Daoy (cell line): ENCODE data around the gene NHSL2. TPM values are rescaled to one million over a fixed set of nuclear protein-coding genes. Genes with fewer than 3 reads are reported as not detected.
"Not testable (repeated sequence)": the region's sequence is repeated elsewhere in the genome, so short reads cannot be mapped to it uniquely, and the experiment has no call there.

ENCODE experiments used
- DNase-seq: peaks from one replicate; pipeline ENCODE4 v3.0.0-alpha.2; 2015; ENCODE audit warnings: low read depth
- total RNA-seq: library from RNA; depleted of rRNA; stranded (reverse); fragments of >200 nt; shearing (Covaris generic); gene quantifications from 2 replicates; pipeline ENCODE4 v1.2.3, GENCODE V29; 2014

Gene NHSL2
- total RNA-seq, 1 experiment from 2014 or later = 1.4 TPM

DNA sequence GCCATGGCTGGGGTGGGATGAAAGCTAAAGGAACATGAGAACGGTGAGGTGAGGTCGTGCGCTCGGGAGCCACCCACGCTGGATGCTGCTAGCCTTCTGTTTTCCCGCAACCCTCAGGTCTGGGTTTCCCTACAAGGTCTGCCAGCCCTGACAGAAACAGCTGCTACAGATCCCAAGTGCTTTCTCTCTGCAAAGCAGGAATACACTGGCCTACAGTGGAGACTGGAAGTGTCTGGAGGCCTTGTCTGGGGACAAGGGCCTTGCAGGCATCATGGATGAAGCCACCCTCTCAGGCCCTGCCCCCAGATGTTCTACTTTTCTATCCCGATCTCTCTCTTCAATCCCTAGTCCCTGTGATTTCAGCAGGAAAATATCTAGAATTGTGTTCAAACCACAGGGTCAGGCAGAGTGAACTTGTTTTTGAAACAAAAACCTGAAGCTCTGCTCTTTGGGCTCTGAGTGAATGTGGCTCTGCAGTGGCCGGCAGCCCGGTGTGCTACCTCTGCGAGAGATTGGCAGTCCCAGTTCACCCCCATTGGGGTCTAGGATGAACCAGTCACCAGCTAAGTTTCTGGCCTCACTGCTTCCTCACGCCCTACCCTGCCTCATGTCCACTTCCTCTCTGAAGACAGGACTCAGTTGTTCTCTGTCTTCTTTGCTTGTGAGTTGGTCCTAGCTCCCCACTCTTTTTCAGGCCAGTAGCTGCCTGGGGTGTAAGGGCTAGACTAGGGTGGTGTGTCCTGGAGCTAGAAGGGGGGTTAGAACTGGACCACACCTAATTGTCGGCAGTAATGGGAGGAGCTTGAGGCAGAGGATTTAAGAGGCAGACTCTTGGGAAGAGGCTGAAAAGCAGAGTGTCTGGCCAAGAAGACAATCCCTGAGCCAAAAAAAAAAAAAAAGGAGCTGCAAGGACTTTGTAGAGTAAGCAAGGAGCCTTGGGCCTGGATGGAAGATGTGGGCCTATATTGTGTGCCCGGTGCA is 131.5 kb downstream of the NHSL2 start:
- DNase-seq = no peak

DNA sequence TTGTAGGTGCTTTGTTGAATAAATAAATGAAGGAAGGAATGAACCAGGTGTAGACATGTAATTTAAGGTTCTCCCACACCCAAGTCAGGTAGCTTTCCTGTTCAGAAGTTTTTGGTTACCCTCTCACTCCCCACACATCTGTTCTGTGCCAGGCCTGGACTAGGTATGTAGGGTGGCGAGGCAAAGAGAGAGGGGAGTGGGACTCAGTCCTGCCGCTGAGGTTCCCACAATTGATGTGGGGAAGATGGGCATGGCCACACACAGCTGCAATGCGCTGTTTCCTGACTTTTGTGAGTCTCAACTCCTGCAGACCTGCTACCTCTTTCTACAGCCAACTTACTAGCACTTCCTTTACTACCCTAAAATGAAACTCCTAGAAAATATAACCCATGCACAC is 132.2 kb downstream of the NHSL2 start:
- no peak for DNase-seq

DNA sequence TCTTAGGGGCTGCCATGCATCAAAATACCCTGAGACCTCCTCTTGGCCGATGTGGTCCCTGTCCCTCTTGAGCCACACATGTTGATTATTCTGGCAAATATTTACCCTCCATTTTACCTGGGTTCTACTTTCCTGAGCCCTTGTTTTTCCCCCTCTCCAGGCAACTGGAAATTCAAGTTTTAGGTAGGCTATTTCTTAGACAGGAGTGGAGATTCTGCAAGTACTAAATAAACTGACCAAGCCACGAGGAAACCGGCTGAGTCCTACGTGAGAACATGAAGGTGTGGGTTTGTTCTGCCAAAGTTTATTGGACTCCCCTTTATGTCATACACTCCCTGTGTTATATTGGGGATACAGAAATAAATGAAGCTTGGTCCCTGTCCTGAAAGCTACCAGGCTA is 133.0 kb downstream of the NHSL2 start:
- DNase-seq = no peak

DNA sequence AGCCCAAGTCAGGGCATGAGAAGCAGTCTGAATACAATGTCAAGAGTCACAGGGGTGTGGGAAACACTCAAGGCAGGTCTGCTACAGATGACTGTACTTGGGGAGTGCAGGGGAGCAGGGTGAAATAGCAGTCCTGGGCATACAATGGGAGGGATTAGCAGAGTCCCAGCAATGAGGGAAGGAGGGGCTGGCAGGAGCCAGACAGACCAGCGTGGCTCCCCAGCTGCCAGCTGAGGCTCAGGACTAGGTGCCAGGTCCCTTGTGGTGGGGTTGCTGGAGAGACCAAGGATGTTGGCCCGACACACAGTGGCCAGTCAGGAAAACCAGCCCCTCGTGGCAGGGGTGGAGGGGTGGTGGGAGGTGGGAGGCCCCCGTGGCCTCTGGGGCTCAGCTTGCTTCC is 134.5 kb downstream of the NHSL2 start:
- DNase-seq = no peak

DNA sequence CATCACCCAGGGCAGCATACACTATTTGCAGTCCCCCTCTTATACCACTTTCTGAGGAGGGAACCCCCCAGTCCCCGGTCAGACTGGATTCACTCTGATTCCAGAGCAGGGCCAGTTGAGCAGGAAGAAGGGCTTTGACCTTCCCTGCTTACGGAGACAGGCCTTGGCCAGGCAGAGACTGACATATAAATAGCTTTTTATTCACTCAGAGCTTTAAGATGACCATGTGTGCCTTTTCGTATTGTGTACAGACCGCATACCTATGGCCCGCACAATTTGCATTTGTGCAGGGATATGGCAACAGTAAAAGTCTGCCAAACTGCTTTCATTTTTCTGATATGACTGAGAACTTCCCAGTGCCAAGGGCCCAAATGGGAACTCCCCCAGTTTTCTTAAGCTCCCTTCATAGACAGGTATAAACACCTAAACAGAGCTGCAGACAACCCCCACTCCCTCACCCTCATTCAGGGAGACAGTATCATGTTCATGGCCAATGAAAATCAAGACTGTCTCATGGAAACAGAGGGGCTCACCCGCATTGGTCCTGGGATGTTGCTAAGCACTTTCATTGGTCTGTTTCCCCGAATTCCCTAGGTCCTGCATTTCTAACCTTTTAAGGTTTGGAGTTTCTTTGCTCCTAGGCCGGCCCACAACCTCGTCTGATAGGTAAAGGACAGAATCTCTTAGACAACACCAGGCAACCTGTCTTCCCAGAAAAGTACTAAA is 135.1 kb downstream of the NHSL2 start:
- no peak for DNase-seq

DNA sequence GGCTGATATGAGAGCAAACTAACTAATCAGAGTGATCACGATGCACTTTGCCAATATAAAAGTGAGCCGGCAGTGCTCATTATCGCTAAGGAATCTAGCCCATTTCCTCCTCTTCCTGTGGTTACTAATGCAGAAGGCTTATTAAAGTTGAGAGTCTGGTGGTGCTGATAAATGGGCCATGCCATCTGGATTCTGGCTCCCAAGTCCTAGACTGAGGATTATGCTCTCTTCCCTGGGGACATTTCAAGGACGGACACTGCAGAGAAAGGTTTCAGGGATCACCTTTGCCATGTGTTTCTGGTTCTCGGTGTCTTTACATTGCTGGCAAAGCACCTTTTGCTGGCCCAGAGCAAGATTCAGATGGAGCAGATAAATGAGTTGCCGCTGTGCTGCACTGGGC is 135.8 kb downstream of the NHSL2 start:
- DNase-seq = no peak

DNA sequence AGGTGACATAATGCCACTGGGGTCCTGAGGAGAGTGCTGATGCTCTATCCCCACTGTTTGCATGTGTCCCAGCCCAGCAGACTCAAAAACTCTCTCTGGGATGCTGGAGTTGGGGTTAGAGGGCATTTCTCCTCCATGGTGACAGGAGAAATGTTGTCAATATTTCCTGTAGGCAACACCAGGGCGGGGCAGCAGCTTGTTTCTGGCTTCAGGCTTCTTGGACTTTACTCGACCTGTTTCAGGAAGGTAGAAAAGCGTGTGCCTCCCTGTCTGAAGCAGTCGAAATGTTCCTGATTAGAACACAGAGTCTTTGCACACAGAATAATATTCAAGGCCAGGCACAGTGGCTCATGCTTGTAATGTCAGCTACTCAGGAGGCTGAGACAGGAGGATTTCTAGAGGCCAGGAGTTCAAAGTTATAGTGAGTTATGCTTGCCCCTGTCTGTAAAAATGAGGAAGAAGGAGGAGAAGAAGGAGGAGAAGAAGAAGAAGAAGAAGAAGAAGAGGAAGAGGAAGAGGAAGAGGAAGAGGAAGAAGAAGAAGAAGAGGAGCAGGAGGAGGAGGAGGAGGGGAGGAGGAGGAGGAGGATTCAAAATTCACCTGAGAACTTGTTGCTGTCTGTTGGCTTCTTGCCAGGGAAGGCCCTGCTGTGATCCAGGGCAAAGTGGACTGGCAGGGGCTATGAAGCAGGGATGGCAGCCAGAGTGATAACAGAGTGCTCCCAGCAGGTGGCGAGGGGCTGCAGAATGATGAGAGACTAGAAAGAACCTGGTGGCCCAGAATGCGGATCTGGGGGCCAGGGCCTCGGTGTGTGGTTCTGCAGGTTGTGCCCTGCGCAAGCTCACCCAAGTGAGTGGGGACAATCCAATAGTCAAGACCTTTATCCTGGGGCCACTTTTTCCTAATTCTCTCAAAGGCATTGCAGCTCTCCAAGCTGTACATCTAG is 138.1 kb downstream of the NHSL2 start:
- DNase-seq = no peak

DNA sequence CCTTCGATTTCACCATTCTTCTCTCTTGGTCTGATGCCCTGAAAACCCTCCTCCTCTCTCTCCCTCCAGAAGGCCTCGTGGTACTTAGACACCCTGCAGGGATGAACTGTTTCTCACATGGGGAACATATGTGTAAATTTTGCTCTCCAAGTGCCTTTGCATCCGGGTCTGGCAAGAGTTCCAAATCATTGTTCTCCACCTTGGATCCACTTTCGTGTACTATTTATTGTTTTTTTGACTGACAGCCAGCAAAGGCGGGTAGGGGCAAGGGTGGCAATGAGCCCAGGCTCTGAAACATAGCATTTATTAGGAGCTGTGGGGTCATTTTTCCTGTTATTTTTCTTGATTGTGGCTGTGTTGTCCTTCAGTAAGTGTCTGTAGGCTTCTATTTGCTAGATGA is 139.4 kb downstream of the NHSL2 start:
- DNase-seq = no peak

DNA sequence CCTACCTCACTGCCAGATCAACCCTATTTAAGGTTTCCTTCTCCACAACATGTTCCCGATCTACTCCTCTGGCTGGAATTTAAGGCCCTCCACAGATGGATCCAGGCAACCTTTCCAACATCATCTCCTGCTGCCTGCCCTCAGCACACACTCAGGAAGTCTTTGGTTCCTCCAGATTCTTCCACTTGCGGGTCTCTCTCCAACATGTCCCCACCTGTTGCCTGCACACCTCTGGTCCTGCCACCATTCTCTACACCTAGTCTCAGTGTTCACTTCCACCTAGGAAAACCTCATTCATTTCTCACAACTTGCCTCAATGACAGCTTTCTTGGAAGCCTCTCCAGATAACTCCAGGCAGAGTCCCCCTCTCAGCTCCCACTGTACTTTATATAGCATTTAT is 140.9 kb downstream of the NHSL2 start:
- no peak for DNase-seq

DNA sequence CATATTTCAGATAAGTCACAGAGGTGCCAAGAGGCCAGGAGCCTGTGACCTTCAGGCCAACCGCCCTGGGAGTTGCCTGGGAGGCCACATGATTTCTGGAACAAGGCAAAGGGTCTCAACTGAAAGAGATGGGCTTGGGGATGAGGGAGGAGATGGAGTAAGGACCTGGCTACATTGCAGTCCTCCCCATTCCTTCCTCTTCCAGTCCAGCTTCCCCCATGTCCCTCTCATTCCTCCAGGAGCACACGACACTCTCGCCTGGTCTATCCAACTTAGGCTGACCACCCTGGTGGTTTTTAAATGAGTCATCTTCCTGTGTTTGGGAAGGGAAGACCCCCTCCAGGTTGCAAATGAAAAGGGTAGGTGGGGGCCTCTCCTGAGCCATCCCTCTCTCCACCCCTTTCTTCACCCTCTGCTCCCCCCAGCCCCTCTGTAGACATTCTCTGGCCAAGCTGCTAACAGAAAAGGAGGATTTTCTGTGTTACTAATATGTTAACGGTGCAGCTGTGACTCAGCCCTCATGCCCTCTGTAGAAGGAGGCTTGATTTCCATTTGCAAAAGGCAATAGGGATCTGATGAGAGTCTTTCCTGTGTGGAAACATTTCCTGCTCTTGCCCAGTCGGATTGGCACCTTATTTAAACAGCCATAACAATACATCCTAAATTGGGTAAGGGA is 141.9 kb downstream of the NHSL2 start:
- DNase-seq = peak; percentile 25

DNA sequence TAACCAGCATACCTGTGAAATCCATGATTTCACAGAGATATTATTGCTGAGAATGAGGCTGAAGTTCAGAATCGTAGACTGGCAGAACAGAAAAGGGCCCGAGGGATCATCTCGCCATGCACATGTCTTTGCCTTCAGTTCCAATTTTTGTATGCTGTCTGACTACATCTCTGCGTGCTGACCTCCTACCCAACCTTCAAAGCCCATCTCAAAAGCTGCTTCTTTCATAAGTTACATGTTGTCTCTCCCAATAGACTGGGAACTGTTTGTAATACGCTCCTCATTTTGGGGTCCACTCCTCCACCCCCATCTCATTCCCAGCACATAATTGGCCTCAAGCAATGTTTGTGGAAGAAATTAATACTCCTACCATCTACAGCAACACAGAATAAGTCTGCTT is 142.9 kb downstream of the NHSL2 start:
- no peak for DNase-seq

DNA sequence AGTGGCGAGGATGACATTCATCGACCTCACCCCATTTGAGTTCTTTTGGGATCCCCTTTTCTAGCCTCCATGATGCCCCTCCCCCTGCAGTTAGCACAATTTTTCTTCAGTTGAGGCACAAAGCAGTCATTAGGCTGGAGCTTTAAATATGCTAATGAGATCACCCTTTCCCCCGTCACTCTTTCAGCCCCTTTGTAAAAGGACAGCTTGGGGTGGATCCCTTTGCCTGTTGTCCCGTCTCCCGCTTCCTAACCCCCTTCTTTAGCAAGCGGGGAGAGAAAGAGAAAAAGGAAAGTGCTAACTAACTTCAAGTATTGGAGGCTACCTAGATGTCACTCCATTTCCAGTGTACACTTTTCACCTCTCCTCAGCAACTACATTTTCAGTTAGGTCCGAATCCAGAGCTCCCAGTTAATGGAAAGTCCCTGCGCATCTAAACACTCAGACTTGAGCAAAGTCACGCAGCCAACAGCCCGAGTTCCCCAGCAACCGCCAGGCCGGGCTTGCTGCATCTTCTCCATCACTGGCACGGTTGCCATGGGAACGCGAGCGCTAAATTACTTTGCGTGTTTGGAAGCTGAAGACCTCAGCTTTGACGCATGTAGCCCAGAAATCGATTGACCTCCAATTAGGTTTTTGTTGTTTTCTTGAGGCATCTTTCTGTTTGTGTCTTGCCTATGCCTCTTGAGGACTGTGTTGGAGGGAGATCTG is 144.3 kb downstream of the NHSL2 start:
- no peak for DNase-seq

DNA sequence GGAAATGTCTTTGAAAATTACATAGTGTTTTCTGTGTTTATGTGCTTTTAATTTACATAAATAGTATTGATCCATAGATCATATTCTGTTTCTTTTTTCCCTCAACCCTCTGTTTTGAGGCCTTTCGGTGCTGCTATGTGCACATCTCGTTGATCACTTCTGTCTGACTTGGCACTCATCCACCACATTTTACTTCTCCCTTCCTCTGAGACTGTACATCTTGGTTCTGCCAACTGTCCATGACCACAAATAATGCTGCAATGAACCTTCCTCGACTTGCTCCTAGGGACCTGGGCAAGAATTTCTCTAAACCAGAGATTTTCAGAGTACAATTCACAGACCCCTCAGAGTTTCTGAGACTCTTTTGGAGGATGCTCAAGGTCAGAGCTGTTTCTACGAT is 146.7 kb downstream of the NHSL2 start:
- DNase-seq = no peak

DNA sequence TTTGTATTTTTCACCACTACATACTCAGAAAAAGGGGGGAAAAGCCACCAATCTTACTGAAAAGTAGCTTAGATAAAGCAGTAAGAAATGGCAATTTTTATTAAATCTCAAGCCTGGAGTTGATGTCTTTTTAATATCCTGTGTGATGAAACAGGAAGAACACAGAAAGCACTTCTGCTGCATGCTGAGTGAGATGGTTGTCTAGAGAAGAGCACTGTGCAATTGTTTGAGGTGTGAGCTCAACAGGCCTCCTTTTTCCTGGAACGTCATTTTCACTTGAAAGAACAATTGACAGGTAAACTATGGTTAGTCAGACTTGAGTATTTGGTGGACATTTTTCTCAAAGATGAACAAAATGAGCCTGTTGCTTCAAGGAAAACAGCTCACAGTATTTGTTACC is 147.2 kb downstream of the NHSL2 start:
- no peak for DNase-seq

DNA sequence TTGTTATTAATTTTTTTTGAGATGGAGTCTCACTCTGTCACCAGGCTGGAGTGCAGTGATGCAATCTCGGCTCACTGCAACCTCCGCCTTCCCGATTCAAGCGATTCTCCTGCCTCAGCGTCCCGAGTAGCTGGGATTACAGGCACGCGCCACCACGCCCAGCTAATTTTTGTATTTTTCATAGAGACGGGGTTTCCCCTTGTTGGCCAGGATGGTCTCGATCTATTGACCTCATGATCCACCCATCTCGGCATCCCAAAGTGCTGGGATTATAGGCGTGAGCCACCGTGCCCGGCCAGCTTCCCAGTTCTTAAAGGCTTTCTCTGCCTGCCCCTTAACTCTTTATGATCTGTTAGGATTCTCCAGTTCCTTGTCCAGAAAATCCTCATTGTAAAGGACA is 147.7 kb downstream of the NHSL2 start:
- not testable (repeated sequence) for DNase-seq

DNA sequence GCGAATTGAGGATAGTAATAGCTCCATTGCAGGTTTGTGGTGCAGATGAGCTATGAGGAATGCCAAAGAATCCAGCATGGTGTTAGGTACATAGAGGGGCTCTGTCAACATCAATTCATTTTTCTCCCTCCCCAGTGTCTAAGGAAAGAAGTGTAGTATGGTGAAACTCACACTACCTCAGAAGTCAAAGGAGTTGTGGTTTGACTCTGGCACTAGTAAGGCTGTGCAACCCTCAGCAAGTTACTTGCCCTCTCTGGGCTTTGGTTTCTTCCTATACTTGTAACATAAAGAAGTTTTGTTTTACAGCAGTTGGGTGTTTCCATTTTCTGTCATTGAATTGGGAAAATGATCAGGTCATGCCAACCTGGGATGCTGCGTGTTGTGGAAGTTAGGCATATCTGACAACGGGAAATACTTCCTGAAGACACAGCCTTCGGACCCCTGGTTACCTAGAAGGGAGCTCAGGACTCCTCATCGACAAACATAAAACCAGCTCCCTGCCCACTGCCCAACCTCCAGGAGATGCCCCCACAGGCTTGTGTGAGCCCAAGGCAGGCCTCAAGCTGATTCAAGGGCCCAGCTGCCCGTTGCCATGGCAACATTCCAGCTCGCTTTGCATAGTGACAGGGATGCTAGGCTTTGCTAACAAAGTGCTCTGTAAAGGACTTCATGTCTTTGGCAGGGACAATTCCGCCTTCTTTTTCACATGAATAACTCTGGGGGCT is 149.7 kb downstream of the NHSL2 start:
- DNase-seq = no peak

DNA sequence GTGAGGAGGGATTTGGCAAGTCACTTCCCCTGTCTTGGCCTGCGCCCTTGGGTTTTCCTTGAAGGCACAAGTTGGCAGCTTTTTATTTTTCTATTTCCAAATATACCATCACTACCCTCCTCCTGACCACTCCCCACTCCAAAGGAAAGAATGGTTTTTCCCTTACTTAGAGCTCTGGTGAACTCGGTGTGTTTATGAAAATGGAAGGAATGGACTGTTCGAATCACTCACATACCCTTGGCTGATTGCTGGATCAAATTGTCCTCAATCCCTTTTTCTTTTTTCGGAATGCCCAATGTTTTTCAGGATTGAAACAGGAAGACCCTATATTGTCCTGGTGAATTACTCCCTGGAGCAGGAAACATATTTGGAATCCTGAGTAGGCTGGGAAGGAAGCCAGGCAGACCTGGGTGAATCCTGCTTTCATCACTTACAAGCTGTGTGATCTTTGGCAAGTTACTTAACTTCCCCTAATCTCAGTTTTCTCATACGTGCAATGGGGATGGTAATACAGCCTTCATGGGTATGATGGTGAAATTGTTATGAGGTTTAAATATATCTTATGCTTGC is 150.4 kb downstream of the NHSL2 start:
- no peak for DNase-seq

DNA sequence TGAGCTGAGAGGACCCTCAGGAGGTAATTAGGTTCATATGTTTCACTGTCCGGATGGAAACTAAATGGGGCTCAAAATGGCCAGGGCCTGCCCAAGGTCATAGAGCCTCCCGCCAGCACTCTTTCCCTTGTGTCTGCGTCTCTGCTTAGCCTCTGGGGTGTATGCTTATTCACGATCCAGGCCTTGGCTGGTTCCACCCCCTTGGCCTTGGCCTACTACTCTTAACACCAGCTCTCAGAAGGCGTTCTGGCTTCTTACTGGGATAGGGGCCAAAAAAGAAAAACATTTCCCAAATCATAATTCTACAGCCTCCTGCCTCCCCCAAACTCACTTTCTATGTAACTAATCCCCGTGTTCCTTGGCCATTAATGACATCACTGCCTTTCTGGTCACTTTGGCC is 152.3 kb downstream of the NHSL2 start:
- no peak for DNase-seq

DNA sequence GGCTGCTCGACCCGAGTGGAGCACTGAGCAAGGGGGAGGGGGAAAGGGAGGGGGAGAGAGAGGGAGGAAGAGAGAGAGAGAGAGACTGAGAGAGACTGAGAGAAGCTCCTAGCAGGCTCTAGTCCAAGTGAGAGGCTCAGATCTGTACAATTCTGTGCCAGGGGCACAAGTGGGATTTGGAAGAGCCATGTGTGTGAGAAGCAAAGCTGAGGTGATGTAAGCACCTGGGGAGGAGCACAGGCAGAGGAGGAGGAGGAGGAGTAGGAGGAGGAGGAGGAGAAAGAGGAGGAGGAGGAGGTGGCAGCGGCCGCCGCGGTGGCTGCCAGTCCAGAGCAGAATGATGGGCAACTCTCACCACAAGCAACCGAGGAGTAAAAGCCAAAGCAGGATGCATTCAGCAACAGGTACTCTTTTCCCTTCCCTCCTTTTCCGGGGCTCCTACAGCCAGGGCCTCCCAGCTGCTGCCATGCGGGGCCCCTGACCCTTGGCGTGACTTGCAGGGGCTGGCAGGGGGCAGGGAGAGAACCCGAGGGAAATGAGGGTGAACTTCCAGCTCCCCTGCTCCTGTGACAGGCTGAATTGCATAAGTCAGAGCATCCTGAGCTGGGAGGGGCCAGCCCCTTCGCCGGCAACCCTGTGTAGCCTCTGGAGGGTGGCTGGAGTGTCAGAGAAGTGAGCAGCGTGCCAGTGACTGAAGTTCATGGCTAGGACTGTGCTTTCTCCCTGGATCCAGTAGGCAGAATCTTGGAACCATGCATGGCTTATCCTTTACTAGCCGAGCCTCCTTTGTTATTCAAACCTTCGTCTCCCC is 158.9 kb downstream of the NHSL2 start:
- DNase-seq = no peak
